ENCODE results near the gene FOXB1. TPM values are rescaled to one million over a fixed set of nuclear protein-coding genes. Genes with fewer than 3 reads are reported as not detected.
A peak's percentile ranks its signal among the peaks of the same experiment; 100 is the strongest.

FOXB1 gene
- total and polyA plus RNA-seq, 2 donors = 0.05 to 0.16 TPM

DNA sequence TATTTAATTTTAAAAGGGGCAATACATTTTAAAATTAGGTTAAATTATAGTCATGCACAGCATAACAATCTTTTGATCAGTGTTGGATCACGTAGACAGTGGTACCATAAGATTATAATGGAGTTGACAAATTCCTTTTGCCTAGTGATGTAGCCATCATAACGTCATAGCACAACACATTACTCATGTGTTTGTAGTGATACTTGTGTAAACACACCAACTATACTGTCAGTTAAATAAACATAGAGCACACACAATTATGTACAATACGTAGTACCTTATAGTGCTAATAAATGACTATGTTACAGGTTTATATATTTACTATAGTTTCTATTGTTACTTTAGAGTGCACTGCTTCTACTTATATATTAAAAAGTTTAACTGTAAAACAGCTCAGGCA, 31.2 kb downstream of the FOXB1 start:
- H3K36me3 ChIP-seq (ENCODE audit: control insufficient read depth in 2 of 2, insufficient read depth in 2 of 2, low read length in 1 of 2) = no peaks in the 10 kb centered on the region
- no peak overlapping the region for H3K4me3 ChIP-seq (ENCODE audit: low read length in 2 of 2)
- H3K27me3 ChIP-seq (ENCODE audit: control insufficient read depth in 2 of 2, insufficient read depth in 1 of 2, low read length in 1 of 2) = no peaks in the 10 kb centered on the region
- WGBS = 93% methylated on average over 3 of the region's 3 CpGs
- no peaks in the 10 kb centered on the region for H3K9me3 ChIP-seq (ENCODE audit: control insufficient read depth in 2 of 2, insufficient read depth in 1 of 2, low read length in 1 of 2)
- DNase-seq (ENCODE audit: low read depth in 6 of 9, low spot score in 9 of 9) = no peak
- no peaks in the 10 kb centered on the region for H3K4me1 ChIP-seq (ENCODE audit: control insufficient read depth in 2 of 2, insufficient read depth in 2 of 2, low read length in 2 of 2)
- no peak overlapping the region for H3K27ac ChIP-seq (ENCODE audit: low read depth in 1 of 2, low read length in 1 of 2)

DNA sequence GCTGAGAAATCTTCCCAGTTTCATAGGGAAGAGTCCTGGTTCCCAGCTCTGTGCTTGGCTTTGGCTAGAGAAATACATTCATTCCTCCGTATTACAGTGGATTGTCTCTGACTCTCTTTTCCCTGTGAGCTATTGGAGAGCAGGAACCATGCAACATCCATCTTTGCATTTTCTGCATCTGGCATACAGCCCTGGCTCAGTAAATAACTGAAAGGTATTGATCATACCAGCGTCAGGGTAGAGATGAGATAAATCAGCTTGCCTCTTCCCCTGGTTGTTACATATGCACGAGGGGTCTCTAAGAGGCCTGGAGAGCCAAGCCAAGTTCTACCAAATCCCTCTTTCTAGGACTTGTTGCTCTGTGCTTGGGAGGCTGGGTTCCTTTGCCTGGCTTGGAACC, 35.2 kb downstream of the FOXB1 start:
- H3K4me3 ChIP-seq (ENCODE audit: low read length in 2 of 2) = no peak overlapping the region
- no peak for DNase-seq (ENCODE audit: low read depth in 6 of 9, low spot score in 9 of 9)
- WGBS = 95% methylated on average over 3 of the region's 3 CpGs
- no peaks in the 10 kb centered on the region for H3K36me3 ChIP-seq (ENCODE audit: control insufficient read depth in 2 of 2, insufficient read depth in 2 of 2, low read length in 1 of 2)
- H3K27ac ChIP-seq (ENCODE audit: low read depth in 1 of 2, low read length in 1 of 2) = no peak overlapping the region
- H3K27me3 ChIP-seq (ENCODE audit: control insufficient read depth in 2 of 2, insufficient read depth in 1 of 2, low read length in 1 of 2) = no peaks in the 10 kb centered on the region
- no peaks in the 10 kb centered on the region for H3K9me3 ChIP-seq (ENCODE audit: control insufficient read depth in 2 of 2, insufficient read depth in 1 of 2, low read length in 1 of 2)
- H3K4me1 ChIP-seq (ENCODE audit: control insufficient read depth in 2 of 2, insufficient read depth in 2 of 2, low read length in 2 of 2) = peaks cover 6 to 8% of the 10 kb centered on the region in 2 donors

GRCh38 chr15:60043744-60044435, 39.8 kb downstream of the FOXB1 start:
- 96% methylated on average over 8 of the region's 8 CpGs for WGBS
- no peak overlapping the region for H3K27ac ChIP-seq (ENCODE audit: low read depth in 1 of 2, low read length in 1 of 2)
- no peaks in the 10 kb centered on the region for H3K36me3 ChIP-seq (ENCODE audit: control insufficient read depth in 2 of 2, insufficient read depth in 2 of 2, low read length in 1 of 2)
- peak in 2 of 9 donors; percentile 8 to 39 for DNase-seq (ENCODE audit: low read depth in 6 of 9, low spot score in 9 of 9)
- no peaks in the 10 kb centered on the region for H3K27me3 ChIP-seq (ENCODE audit: control insufficient read depth in 2 of 2, insufficient read depth in 1 of 2, low read length in 1 of 2)
- H3K9me3 ChIP-seq (ENCODE audit: control insufficient read depth in 2 of 2, insufficient read depth in 1 of 2, low read length in 1 of 2) = no peaks in the 10 kb centered on the region
- H3K4me3 ChIP-seq (ENCODE audit: low read length in 2 of 2) = no peak overlapping the region
- H3K4me1 ChIP-seq (ENCODE audit: control insufficient read depth in 2 of 2, insufficient read depth in 2 of 2, low read length in 2 of 2) = peaks cover 15 to 16% of the 10 kb centered on the region in 2 donors

DNA sequence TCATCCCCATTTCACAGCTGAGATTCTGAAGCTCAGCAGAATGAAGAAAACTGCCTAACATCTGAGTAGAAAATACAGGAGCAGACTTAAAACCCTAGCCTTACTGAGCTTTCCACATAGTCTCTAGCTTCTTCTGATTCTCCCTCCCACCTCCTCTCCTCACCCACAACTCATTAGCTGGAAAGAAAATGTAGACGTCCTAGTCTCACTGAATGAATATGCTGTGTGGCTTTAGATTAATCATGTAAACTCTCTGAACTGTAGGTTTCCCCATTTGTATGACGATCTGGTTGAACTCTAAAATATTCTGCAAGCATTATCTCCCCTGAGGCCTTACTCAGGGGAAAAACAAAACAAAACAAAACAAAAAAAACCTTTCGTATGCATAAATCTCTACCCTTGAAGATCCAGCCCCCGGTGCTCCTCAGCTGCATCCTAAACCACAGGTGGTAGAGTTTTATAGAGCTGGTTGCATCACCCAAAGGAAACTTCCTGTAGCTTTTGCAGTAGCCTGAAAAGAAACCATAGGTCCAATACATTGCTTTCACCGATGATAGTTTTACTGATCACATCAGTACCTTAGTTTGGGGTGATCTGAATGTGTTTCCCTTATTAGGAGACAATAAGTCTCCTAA, 40.6 kb downstream of the FOXB1 start:
- H3K27me3 ChIP-seq (ENCODE audit: control insufficient read depth in 2 of 2, insufficient read depth in 1 of 2, low read length in 1 of 2) = no peaks in the 10 kb centered on the region
- H3K9me3 ChIP-seq (ENCODE audit: control insufficient read depth in 2 of 2, insufficient read depth in 1 of 2, low read length in 1 of 2) = no peaks in the 10 kb centered on the region
- peak; percentile 29 to 83 (median 55) for DNase-seq (ENCODE audit: low read depth in 6 of 9, low spot score in 9 of 9)
- no peak overlapping the region for H3K4me3 ChIP-seq (ENCODE audit: low read length in 2 of 2)
- peak overlapping the region; percentile 5 to 27 for H3K27ac ChIP-seq (ENCODE audit: low read depth in 1 of 2, low read length in 1 of 2)
- WGBS = 19% methylated on average over 5 of the region's 5 CpGs
- H3K36me3 ChIP-seq (ENCODE audit: control insufficient read depth in 2 of 2, insufficient read depth in 2 of 2, low read length in 1 of 2) = no peaks in the 10 kb centered on the region
- peaks cover 15 to 16% of the 10 kb centered on the region in 2 donors for H3K4me1 ChIP-seq (ENCODE audit: control insufficient read depth in 2 of 2, insufficient read depth in 2 of 2, low read length in 2 of 2)

DNA sequence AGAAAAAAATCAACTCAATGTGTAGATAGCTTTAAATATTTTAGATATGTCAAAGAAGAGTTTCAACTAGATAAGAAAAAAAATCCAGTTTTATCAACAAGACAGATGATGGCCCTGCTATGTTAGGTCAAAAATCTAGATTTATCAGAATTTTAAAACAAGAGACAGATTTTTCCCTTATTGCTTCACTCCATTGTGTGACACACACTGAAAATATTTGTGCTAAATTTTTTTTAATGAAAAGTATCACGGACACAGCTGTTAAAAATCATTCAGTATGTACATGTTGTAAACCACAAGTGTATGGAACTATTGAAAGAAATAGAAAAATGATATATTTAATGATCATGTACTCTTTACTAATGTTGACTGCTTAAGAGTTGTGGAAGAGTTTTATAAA, 43.6 kb downstream of the FOXB1 start:
- H3K36me3 ChIP-seq (ENCODE audit: control insufficient read depth in 2 of 2, insufficient read depth in 2 of 2, low read length in 1 of 2) = no peaks in the 10 kb centered on the region
- 88% methylated on average over 1 of the region's 1 CpG for WGBS
- DNase-seq (ENCODE audit: low read depth in 6 of 9, low spot score in 9 of 9) = no peak

GRCh38 chr15:60049948-60050347, 45.8 kb downstream of the FOXB1 start:
- H3K36me3 ChIP-seq (ENCODE audit: control insufficient read depth in 2 of 2, insufficient read depth in 2 of 2, low read length in 1 of 2) = no peaks in the 10 kb centered on the region
- no peak overlapping the region for H3K27ac ChIP-seq (ENCODE audit: low read depth in 1 of 2, low read length in 1 of 2)
- no peak for DNase-seq (ENCODE audit: low read depth in 6 of 9, low spot score in 9 of 9)
- H3K4me3 ChIP-seq (ENCODE audit: low read length in 2 of 2) = no peak overlapping the region
- H3K9me3 ChIP-seq (ENCODE audit: control insufficient read depth in 2 of 2, insufficient read depth in 1 of 2, low read length in 1 of 2) = no peaks in the 10 kb centered on the region
- WGBS = 100% methylated on average over 1 of the region's 1 CpG
- peaks cover 2% of the 10 kb centered on the region in 2 donors for H3K4me1 ChIP-seq (ENCODE audit: control insufficient read depth in 2 of 2, insufficient read depth in 2 of 2, low read length in 2 of 2)
- H3K27me3 ChIP-seq (ENCODE audit: control insufficient read depth in 2 of 2, insufficient read depth in 1 of 2, low read length in 1 of 2) = no peaks in the 10 kb centered on the region

More for the DNA sequence above, 43.6 kb downstream of the FOXB1 start:
- H3K27ac ChIP-seq (ENCODE audit: low read depth in 1 of 2, low read length in 1 of 2) = no peak overlapping the region
- no peaks in the 10 kb centered on the region for H3K9me3 ChIP-seq (ENCODE audit: control insufficient read depth in 2 of 2, insufficient read depth in 1 of 2, low read length in 1 of 2)
- no peaks in the 10 kb centered on the region for H3K27me3 ChIP-seq (ENCODE audit: control insufficient read depth in 2 of 2, insufficient read depth in 1 of 2, low read length in 1 of 2)
- H3K4me3 ChIP-seq (ENCODE audit: low read length in 2 of 2) = no peak overlapping the region
- peaks cover 15 to 16% of the 10 kb centered on the region in 2 donors for H3K4me1 ChIP-seq (ENCODE audit: control insufficient read depth in 2 of 2, insufficient read depth in 2 of 2, low read length in 2 of 2)

DNA sequence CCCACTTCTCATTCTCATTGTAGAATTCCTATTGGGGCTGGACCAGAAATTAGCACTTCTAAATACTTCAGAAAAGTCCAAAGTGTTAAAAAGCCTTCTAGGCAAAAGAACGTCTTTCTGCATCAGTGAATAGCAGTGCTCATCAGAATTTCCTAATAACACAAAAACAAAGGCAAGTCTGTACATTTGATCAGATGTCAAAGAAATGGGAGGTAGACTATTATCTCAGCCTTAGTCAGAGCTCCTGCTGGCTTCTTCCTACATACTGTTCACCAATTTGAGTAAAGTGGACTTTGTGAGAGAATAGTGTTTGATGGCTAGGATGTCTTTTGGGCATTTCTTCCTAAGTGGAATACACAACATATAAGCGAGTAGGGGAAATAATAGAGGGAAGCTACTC, 48.7 kb downstream of the FOXB1 start:
- Histone ChIP-seq H3K4me1 (ENCODE audit: control insufficient read depth in 2 of 2, insufficient read depth in 2 of 2, low read length in 2 of 2) (no peaks in the 10 kb centered on the region), H3K27ac (ENCODE audit: low read depth in 1 of 2, low read length in 1 of 2) (no peak overlapping the region), H3K4me3 (ENCODE audit: low read length in 2 of 2) (no peak overlapping the region), H3K9me3 (ENCODE audit: control insufficient read depth in 2 of 2, insufficient read depth in 1 of 2, low read length in 1 of 2) (no peaks in the 10 kb centered on the region), H3K36me3 (ENCODE audit: control insufficient read depth in 2 of 2, insufficient read depth in 2 of 2, low read length in 1 of 2) (no peaks in the 10 kb centered on the region), H3K27me3 (ENCODE audit: control insufficient read depth in 2 of 2, insufficient read depth in 1 of 2, low read length in 1 of 2) (no peaks in the 10 kb centered on the region)
- DNase-seq (ENCODE audit: low read depth in 6 of 9, low spot score in 9 of 9) = no peak
- 99% methylated on average over 2 of the region's 2 CpGs for WGBS

DNA sequence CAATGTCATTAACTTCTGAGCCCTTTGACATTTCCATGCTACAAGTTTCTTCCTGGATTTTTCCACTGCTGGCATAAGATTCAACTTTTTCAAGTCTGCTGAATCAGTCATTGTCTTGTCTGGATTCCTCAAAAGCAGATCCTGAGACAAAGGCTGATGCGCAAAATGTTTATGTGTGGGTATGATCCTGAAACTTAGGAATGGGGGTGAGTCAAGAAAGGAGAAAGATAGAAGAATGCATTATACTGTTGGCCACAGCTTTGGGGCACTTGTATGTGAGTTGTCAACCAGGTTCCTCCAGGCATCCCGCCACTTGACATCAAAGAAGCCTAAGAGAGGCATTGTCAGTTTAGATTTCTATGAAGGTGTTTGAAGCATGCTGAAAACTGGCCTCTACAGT, 50.4 kb downstream of the FOXB1 start:
- H3K9me3 ChIP-seq (ENCODE audit: control insufficient read depth in 2 of 2, insufficient read depth in 1 of 2, low read length in 1 of 2) = no peaks in the 10 kb centered on the region
- H3K4me1 ChIP-seq (ENCODE audit: control insufficient read depth in 2 of 2, insufficient read depth in 2 of 2, low read length in 2 of 2) = no peaks in the 10 kb centered on the region
- no peak overlapping the region for H3K4me3 ChIP-seq (ENCODE audit: low read length in 2 of 2)
- no peak overlapping the region for H3K27ac ChIP-seq (ENCODE audit: low read depth in 1 of 2, low read length in 1 of 2)
- no peak for DNase-seq (ENCODE audit: low read depth in 6 of 9, low spot score in 9 of 9)
- 94% methylated on average over 2 of the region's 2 CpGs for WGBS
- no peaks in the 10 kb centered on the region for H3K36me3 ChIP-seq (ENCODE audit: control insufficient read depth in 2 of 2, insufficient read depth in 2 of 2, low read length in 1 of 2)
- H3K27me3 ChIP-seq (ENCODE audit: control insufficient read depth in 2 of 2, insufficient read depth in 1 of 2, low read length in 1 of 2) = no peaks in the 10 kb centered on the region

Measured in thymus (tissue), 11 donors.